ENCODE measurements around the gene TPSB2.

GRCh38 chr16:1198194-1198593 lies 31.8 kb downstream of the TPSB2 start:
- TF ChIP-seq CTCF (IDR thresholded peaks at IDR 0.05; ENCODE audit: borderline replicate concordance, extremely low read depth, low read length, poor library complexity, severe bottlenecking), result no peak
- TF ChIP-seq EZH2 (IDR thresholded peaks at IDR 0.05; ENCODE audit: borderline replicate concordance, low read depth, low read length, severe bottlenecking), result no peak
